PFSK-1 (cell line): Measurements from ENCODE around the gene FLOT2.

Experiments used
- FOXP2 ChIP-seq: optimal IDR thresholded peaks from 2 replicates; pipeline ENCODE3; 2011; ENCODE audit warnings: borderline replicate concordance, control low read depth, inconsistent platforms; ENCODE audit not compliant: insufficient read depth; ENCODE audit errors: extremely low read length, extremely low read depth
- POLR2AphosphoS5 ChIP-seq: IDR thresholded peaks from 2 replicates; pipeline ENCODE4 v1.6.1; 2012; ENCODE audit warnings: low read depth, mild to moderate bottlenecking, control low read depth, low read length, moderate library complexity
- REST ChIP-seq, 2 experiments: IDR thresholded peaks; 2 replicates each; pipeline versions ENCODE4 v1.6.1 to v1.8.0; 2011 to 2012; ENCODE audit warnings: low read depth in 2 of 2, low read length in 2 of 2, control low read depth in 1 of 2, inconsistent platforms in 1 of 2, mild to moderate bottlenecking in 1 of 2, moderate library complexity in 1 of 2; ENCODE audit not compliant: insufficient read depth in 1 of 2
- SIN3A ChIP-seq: IDR thresholded peaks from 2 replicates; pipeline ENCODE4 v1.6.1; 2012; ENCODE audit warnings: mild to moderate bottlenecking, low read length, moderate library complexity, borderline replicate concordance; ENCODE audit not compliant: insufficient read depth
- TAF1 ChIP-seq: IDR thresholded peaks from 2 replicates; pipeline ENCODE4 v1.6.1; 2012; ENCODE audit warnings: low read length, control low read depth, borderline replicate concordance; ENCODE audit not compliant: insufficient read depth

GRCh38 chr17:28834420-28834819 is 63.1 kb downstream of the FLOT2 start:
- TF ChIP-seq SIN3A (no peak), FOXP2 (no peak), POLR2AphosphoS5 (no peak), REST (IDR thresholded peaks at IDR 0.05; ENCODE audit: insufficient read depth in 1 of 2, low read depth in 2 of 2, low read length in 2 of 2) (no peak), TAF1 (no peak)
